NCI-H1417 (cell line): ENCODE measurements around the gene OR7A10.
A peak's percentile ranks its signal among the peaks of the same experiment; 100 is the strongest.

Experiments
- DNase-seq, 3 experiments: peaks; one replicate each; lab custom pipeline; 2025; lab: John Stamatoyannopoulos, UW

Gene OR7A10

GRCh38 chr19:14848822-14849221, at the start of gene OR7A10:
Gene OR7A10 (minus strand): TSS chr19:14848922. CDS start chr19:14841877, 7,045 bp downstream.
- no peak for DNase-seq

DNA sequence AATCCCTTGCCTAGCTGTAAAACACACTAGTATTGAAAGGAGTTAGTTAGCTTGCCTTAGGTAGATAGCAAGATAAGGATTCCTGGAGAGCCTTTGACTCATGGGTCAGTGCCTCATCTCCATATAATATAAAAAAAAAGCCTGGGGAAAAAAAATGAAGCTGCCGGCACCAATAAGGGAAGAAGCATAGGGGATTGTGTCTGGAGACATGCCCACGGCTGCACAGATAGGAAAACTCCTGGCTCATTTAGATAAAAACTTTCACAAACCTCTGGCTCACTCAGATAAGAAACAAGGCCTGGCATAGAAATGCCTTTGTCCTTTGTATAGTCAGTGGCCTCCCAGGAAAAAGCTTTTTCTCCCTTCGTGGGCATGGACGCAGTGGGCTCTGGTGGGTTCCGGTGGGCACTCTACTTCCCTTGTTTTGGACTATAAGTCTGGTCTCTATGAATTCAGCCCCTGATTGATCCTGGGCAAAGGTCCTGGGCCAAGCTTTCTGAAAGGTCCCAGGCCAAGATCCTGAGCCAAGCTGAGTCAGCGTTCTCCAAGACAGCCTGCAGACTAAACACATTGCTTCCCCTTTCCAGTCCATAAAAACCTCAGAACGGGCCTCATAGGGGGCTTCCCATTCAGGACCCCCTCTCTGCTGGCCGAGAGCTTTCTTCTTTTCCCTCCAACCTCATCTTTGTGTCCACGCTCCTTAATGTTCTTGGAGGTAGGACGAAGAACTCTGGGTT, 42.1 kb upstream of the OR7A10 start:
- no peak for DNase-seq

GRCh38 chr19:14889994-14890642, 41.4 kb upstream of the OR7A10 start:
- DNase-seq = no peak

DNA sequence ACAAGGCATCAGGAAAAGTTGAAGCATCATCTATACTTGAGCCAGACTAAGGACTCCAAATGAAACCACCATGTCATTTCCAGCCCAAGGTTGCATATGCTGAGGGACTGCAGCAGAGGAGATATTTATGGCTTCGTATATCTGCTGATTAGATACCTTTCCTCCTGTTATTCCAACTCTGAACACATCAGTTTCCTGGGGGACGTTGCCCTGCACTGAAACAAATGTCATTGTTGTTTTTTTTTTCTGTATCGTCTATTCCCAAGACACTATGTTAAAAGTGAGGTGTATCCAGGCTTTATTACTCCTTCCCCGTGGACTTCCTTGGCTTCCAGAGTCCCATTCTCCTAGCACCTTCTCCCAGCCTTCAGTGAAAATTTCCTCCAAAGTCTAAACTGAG, 37.3 kb upstream of the OR7A10 start, which contains the start of gene OR7A17:
TSS of gene OR7A17 (minus strand) at position 101 of the 400 bp plus-strand sequence. CDS start 4,777 bp downstream, outside the sequence.
- DNase-seq = no peak

GRCh38 chr19:14871619-14872230, 23.0 kb upstream of the OR7A10 start:
- peak in 1 of 3 experiments; percentile 14 for DNase-seq

- DNase-seq = no peak
These were observed 19.8 kb upstream of the OR7A10 start for GRCh38 chr19:14868497-14868896.

- DNase-seq = no peak
These were observed 5.1 kb downstream of the OR7A10 start for GRCh38 chr19:14843578-14843977.

- DNase-seq = no peak
These were observed 5.6 kb downstream of the OR7A10 start for GRCh38 chr19:14843169-14843568.

DNA sequence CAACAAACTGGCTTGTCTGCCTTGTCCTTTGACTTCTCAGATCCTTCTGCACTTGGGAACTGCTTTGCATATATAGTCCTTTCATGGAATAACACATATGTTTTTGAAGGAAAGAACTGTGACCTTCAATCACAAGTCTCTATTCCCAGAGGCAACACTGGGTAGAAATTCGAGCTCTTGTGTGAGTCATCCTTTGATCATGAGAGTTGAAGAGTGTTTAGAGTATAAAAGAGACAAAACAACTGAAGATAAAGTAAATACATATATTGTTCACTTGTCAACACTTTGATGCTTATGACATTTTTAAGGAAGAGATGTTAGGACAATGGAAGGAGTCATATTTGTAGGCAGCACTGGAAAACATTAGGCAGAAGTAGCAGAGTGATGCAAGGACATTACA, 8.5 kb downstream of the OR7A10 start:
- no peak for DNase-seq

- no peak for DNase-seq
These were observed 11.3 kb downstream of the OR7A10 start for GRCh38 chr19:14837391-14837790.

GRCh38 chr19:14835011-14835410, 13.7 kb downstream of the OR7A10 start, which contains the start of the genes OR7A5 and OR7C1:
Gene OR7A5 (minus strand): TSS chr19:14835185. CDS start chr19:14828241, 6,944 bp downstream.
Gene OR7C1 (minus strand): TSS chr19:14835185. CDS start chr19:14800136, 35,049 bp downstream.
- no peak for DNase-seq

- DNase-seq = no peak
These were observed 18.0 kb downstream of the OR7A10 start for GRCh38 chr19:14830702-14831101.

- DNase-seq = no peak
These were observed 22.7 kb downstream of the OR7A10 start for GRCh38 chr19:14826006-14826405.

- DNase-seq = no peak
These were observed 26.8 kb downstream of the OR7A10 start for GRCh38 chr19:14821937-14822336.

GRCh38 chr19:14818588-14818987, 30.1 kb downstream of the OR7A10 start:
- DNase-seq = no peak

DNA sequence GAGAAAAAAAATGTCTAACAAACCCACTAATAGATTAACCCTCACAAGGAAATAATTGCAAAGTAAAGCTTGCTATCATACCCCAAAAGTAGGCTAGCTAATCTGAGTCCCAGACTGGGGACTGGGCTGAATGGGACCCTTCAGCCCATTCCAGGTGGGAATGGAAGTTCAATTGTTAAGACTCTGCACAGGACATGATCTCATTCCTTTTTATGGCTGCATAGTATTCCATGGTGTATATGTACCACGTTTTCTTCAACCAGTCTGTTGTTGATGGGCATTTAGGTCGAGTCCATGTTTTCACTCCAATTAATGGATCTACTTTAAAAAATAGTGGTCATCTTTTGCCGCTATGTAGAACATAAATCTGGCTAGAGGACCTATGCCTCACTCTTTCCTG, 31.7 kb downstream of the OR7A10 start:
- no peak for DNase-seq

- no peak for DNase-seq
These were observed 33.6 kb downstream of the OR7A10 start for GRCh38 chr19:14814982-14815652.

- no peak for DNase-seq
These were observed 39.3 kb downstream of the OR7A10 start for GRCh38 chr19:14809272-14810057.

- no peak for DNase-seq
These were observed 44.0 kb downstream of the OR7A10 start for GRCh38 chr19:14804765-14805164.

DNA sequence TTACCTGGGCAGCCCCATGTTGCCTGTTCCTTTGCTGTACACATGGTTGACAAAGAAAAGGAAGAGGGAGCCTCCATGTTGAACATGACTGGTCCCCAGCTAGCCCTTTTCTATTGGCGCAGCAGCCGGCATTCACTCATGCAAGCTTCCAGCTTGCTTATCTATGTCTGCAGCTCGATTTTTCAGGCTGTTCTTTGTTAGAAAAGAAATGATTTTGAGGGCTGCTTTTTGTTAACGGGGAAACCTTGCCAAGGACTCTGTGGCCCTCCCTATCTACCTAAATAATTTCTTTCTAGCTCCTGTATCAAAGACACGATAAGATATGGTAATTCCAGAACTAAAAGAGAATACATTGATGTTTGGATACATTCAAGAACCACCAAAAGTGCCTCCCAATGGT, 50.0 kb downstream of the OR7A10 start:
- no peak for DNase-seq

DNA sequence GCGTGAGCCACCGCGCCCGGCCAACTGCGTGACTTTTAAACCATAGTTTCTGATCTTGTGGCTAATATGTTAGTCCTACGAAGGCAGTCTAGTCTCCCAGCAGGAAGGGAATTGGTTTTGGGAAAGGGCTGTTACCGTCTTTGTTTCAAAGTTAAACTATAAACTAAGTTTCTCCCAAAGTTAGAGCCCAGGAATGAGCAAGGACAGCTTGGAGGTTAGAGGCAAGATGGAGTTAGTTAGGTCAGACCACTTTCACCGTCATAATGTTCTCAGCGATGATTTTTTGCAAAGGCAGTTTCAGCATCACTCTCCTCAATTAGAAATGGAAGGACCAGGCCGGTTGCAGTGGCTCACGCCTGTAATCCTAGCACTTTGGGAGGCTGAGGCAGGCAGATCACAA, 52.7 kb downstream of the OR7A10 start:
- DNase-seq = no peak
